B cell (primary cell): ENCODE data around the gene CFLAR. TPM values are rescaled to one million over a fixed set of nuclear protein-coding genes. Genes with fewer than 3 reads are reported as not detected.
"Not testable (repeated sequence)": the region's sequence is repeated elsewhere in the genome, so short reads cannot be mapped to it uniquely, and the experiment has no call there.

Experiments
- ATAC-seq: fragments of 200-7000 bp; cut with Tn5 transposase; one replicate; pipeline ENCODE4 v1.10.0; 2021; ENCODE audit warnings: low read depth, mild to moderate bottlenecking, moderate number of reproducible peaks, moderate library complexity
- CTCF ChIA-PET: fragments of 350-600 bp; sonication (Branson Sonifier 250); formaldehyde crosslinking; loops from one replicate; lab custom pipeline; 2021; ENCODE audit warnings: antibody characterized with exemption, inconsistent platforms; lab: Charles Lee
- POLR2A ChIA-PET: fragments of 350-600 bp; sonication (Branson Sonifier 250); formaldehyde crosslinking; loops from one replicate; lab custom pipeline; 2021; ENCODE audit warnings: antibody characterized with exemption; lab: Charles Lee
- DNase-seq: peaks from one replicate; pipeline ENCODE4 v3.0.0; 2013
- H2AFZ ChIP-seq: 2 replicates; pipeline ENCODE4 v1.6.1; 2012; ENCODE audit warnings: mild to moderate bottlenecking, low read depth, low read length; ENCODE audit not compliant: insufficient read depth, poor library complexity, severe bottlenecking
- H3K27ac ChIP-seq, 2 donors: 1 replicate in 1 of 2; 2 replicates in 1 of 2; pipeline ENCODE4 v1.5.1; 2012 to 2013; ENCODE audit warnings: low read length in 2 of 2, mild to moderate bottlenecking in 2 of 2, moderate library complexity in 1 of 2
- H3K27me3 ChIP-seq, 4 experiments: fragments of 200-600 bp in 1 of 4; sonication (generic) in 1 of 4; replicated peaks in 1 of 4; 1 replicate in 2 of 4; 2 replicates in 2 of 4; pipeline versions ENCODE4 v1.6.1 to v1.7.0; 2013 to 2016; ENCODE audit warnings: low read length in 3 of 4, mild to moderate bottlenecking in 2 of 4, mixed read lengths in 1 of 4, moderate library complexity in 1 of 4; ENCODE audit not compliant: insufficient read depth in 4 of 4, control insufficient read depth in 3 of 4; ENCODE audit errors: control extremely low read depth in 1 of 4
- H3K36me3 ChIP-seq, 2 experiments: replicated peaks in 1 of 2; 1 replicate in 1 of 2; 2 replicates in 1 of 2; pipeline versions ENCODE4 v1.6.1 to v1.7.1; 2013; ENCODE audit warnings: low read length in 1 of 2; ENCODE audit not compliant: insufficient read depth in 2 of 2, control insufficient read depth in 1 of 2; ENCODE audit errors: control extremely low read depth in 1 of 2, extremely low read depth in 1 of 2
- H3K4me1 ChIP-seq, 2 donors: fragments of 200-600 bp in 1 of 2; sonication (generic) in 1 of 2; 1 replicate in 1 of 2; 2 replicates in 1 of 2; pipeline versions ENCODE4 v1.5.1 to v1.6.1; 2013 to 2017; ENCODE audit warnings: low read length in 2 of 2; ENCODE audit not compliant: control insufficient read depth in 2 of 2, insufficient read depth in 2 of 2
- H3K4me2 ChIP-seq: replicated peaks from 2 replicates; pipeline ENCODE3; 2012; ENCODE audit warnings: mild to moderate bottlenecking, low read depth, low read length; ENCODE audit not compliant: poor library complexity, severe bottlenecking
- H3K4me3 ChIP-seq, 5 experiments: fragments of 200-600 bp in 1 of 5; sonication (generic) in 1 of 5; 1 replicate in 3 of 5; 2 replicates in 2 of 5; pipeline versions ENCODE4 v1.5.1 to v1.7.0; 2011 to 2016; ENCODE audit warnings: low read length in 4 of 5, mild to moderate bottlenecking in 4 of 5, low read depth in 2 of 5, control low read depth in 1 of 5, moderate library complexity in 1 of 5; ENCODE audit not compliant: insufficient read depth in 1 of 5; ENCODE audit errors: control extremely low read depth in 1 of 5, extremely low read depth in 1 of 5
- H3K79me2 ChIP-seq: fragments of 200-600 bp; sonication (generic); one replicate; pipeline ENCODE4 v1.6.0; 2016; ENCODE audit warnings: low read length; ENCODE audit not compliant: control insufficient read depth, insufficient read depth
- H3K9ac ChIP-seq: fragments of 200-600 bp; sonication (generic); 2 replicates; pipeline ENCODE4 v1.6.1; 2017; ENCODE audit warnings: mild to moderate bottlenecking, low read length, moderate library complexity
- H3K9me3 ChIP-seq, 3 donors: one replicate each; pipeline versions ENCODE4 v1.6.1 to v1.7.1; 2013; ENCODE audit warnings: low read length in 2 of 3; ENCODE audit not compliant: control insufficient read depth in 2 of 3, insufficient read depth in 1 of 3; ENCODE audit errors: control extremely low read depth in 1 of 3
- H4K20me1 ChIP-seq: 2 replicates; pipeline ENCODE4 v1.6.0; 2012; ENCODE audit warnings: mild to moderate bottlenecking, low read length; ENCODE audit not compliant: insufficient read depth, control insufficient read depth, poor library complexity, severe bottlenecking
- H3K27ac Mint-ChIP-seq: one replicate; pipeline ENCODE4 v1.8.0; 2021; ENCODE audit warnings: mixed read lengths
- H3K27me3 Mint-ChIP-seq: one replicate; pipeline ENCODE4 v1.8.0; 2021; ENCODE audit warnings: mixed read lengths
- H3K4me1 Mint-ChIP-seq: one replicate; pipeline ENCODE4 v1.8.0; 2021; ENCODE audit warnings: mixed read lengths
- H3K4me3 Mint-ChIP-seq: one replicate; pipeline ENCODE4 v1.8.0; 2021; ENCODE audit warnings: mixed read lengths
- H3K9me3 Mint-ChIP-seq: one replicate; pipeline ENCODE4 v1.8.0; 2022; ENCODE audit warnings: mixed read lengths; ENCODE audit not compliant: insufficient read depth
- EZH2 ChIP-seq: IDR thresholded peaks from 2 replicates; pipeline ENCODE4 v1.6.1; 2012; ENCODE audit warnings: borderline replicate concordance, low read depth, mild to moderate bottlenecking, moderate library complexity, low read length; ENCODE audit not compliant: insufficient read depth, poor library complexity, severe bottlenecking
- WGBS: methylation state at CpG from one replicate; pipeline ENCODE4 v1.1.5; 2013; ENCODE audit warnings: missing lambda C conversion rate; ENCODE audit not compliant: insufficient coverage; 5-methylcytosine and 5-hydroxymethylcytosine counted together
- intact Hi-C: fragments of 100-400 bp; cut with micrococcal nuclease; formaldehyde crosslinking; loops from one replicate; pipeline ENCODE4 v1.10.0; 2022
- polyA plus RNA-seq: library from polyadenylated mRNA; depleted of rRNA; stranded (reverse); fragments of >200 nt; gene quantifications from 2 replicates; pipeline ENCODE4 v1.2.3, GENCODE V29; 2012
- total RNA-seq, 2 donors: library from RNA; stranded (reverse); fragments of 120-200 nt in 1 of 2; gene quantifications; 1 replicate in 1 of 2; 2 replicates in 1 of 2; pipeline versions ENCODE4 v1.2.3 to v1.2.4, GENCODE V29; 2013 to 2022
- TF ChIP-seq, protein P1 (sequence below): fragments of 200-600 bp; IDR thresholded peaks from one replicate; pipeline ENCODE4 v1.8.0; 2022; ENCODE audit warnings: antibody characterized with exemption, mild to moderate bottlenecking

The CFLAR gene
- total and polyA plus RNA-seq, 2 donors (not counting 1 experiment from before 2014, with no cell fraction given) = 58.4 to 216 TPM

- POLR2A ChIA-PET = interaction anchor here (0.5 to 3.5 kb wide), 20 partner anchors 14 to 329 kb away, joined by 3 to 55 read pairs (median 6); partner anchors contain the start of genes CASP10, CASP8, CLK1 and NDUFB3
- peaks cover 0 to 5% (median 0%) of the 10 kb centered on the region in 3 donors for H3K9me3 ChIP-seq
- H3K79me2 ChIP-seq = peaks cover 57% of the 10 kb centered on the region
- H2AFZ ChIP-seq = peak overlapping the region; percentile 80
- Mint-ChIP-seq H3K27me3 (no peaks in the 10 kb centered on the region), H3K4me1 (peaks cover 65% of the 10 kb centered on the region), H3K9me3 (no peaks in the 10 kb centered on the region), H3K4me3 (peak overlapping the region; percentile 98), H3K27ac (peak overlapping the region; percentile 98)
- TF ChIP-seq, protein P1, sequence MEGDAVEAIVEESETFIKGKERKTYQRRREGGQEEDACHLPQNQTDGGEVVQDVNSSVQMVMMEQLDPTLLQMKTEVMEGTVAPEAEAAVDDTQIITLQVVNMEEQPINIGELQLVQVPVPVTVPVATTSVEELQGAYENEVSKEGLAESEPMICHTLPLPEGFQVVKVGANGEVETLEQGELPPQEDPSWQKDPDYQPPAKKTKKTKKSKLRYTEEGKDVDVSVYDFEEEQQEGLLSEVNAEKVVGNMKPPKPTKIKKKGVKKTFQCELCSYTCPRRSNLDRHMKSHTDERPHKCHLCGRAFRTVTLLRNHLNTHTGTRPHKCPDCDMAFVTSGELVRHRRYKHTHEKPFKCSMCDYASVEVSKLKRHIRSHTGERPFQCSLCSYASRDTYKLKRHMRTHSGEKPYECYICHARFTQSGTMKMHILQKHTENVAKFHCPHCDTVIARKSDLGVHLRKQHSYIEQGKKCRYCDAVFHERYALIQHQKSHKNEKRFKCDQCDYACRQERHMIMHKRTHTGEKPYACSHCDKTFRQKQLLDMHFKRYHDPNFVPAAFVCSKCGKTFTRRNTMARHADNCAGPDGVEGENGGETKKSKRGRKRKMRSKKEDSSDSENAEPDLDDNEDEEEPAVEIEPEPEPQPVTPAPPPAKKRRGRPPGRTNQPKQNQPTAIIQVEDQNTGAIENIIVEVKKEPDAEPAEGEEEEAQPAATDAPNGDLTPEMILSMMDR = peak; percentile 53
- TF ChIP-seq EZH2 = no peak
- H3K4me2 ChIP-seq = peak overlapping the region; percentile 87
- CTCF ChIA-PET = interaction anchor here (0.7 to 5.4 kb wide), 25 partner anchors 9 to 253 kb away, joined by 3 to 100 read pairs (median 5); partner anchors contain the start of genes CASP10, CLK1, HYCC2 and NDUFB3
- H3K36me3 ChIP-seq = peaks cover 0 to 2% of the 10 kb centered on the region in 2 experiments
- peak overlapping the region; percentile 99 for H3K9ac ChIP-seq
- H3K4me1 ChIP-seq = peaks cover 51 to 60% of the 10 kb centered on the region in 2 donors
- H4K20me1 ChIP-seq = no peaks in the 10 kb centered on the region
- DNase-seq (peak; percentile 83), ATAC-seq (peak; percentile 34)
- peak overlapping the region; percentile 94 to 96 for H3K27ac ChIP-seq
- H3K4me3 ChIP-seq = peak overlapping the region; percentile 66 to 100 (median 97)
- WGBS = 1% methylated on average over 15 of the region's 22 CpGs
- intact Hi-C loops = loop anchor here (1.0 to 5.0 kb wide), 4 partner anchors 46 to 405 kb away; partner anchors contain the start of genes BZW1 and HYCC2
- no peaks in the 10 kb centered on the region for H3K27me3 ChIP-seq
Observed at GRCh38 chr2:201116959-201117734, 1.2 kb downstream of the CFLAR start.

- Histone ChIP-seq H3K9ac (peak overlapping the region; percentile 99), H3K4me2 (peak overlapping the region; percentile 87), H3K4me1 (peaks cover 57 to 66% of the 10 kb centered on the region in 2 donors), H2AFZ (peak overlapping the region; percentile 80), H3K27ac (peak overlapping the region; percentile 94 to 96), H3K4me3 (peak overlapping the region; percentile 66 to 100 (median 97)), H3K79me2 (peaks cover 63% of the 10 kb centered on the region)
- not testable (repeated sequence) for H3K9me3 Mint-ChIP-seq, H3K27me3 ChIP-seq, H3K9me3 ChIP-seq, DNase-seq, H3K27me3 Mint-ChIP-seq, H3K36me3 ChIP-seq, H4K20me1 ChIP-seq, ATAC-seq
- ChIA-PET POLR2A (interaction anchor here (0.6 to 3.5 kb wide), 16 partner anchors 11 to 329 kb away, joined by 3 to 55 read pairs (median 7); partner anchors contain the start of genes CASP10, CASP8 and CLK1), CTCF (interaction anchor here (0.9 to 5.4 kb wide), 21 partner anchors 9 to 254 kb away, joined by 3 to 100 read pairs (median 5); partner anchors contain the start of genes CASP10, CLK1, HYCC2 and NDUFB3)
- intact Hi-C loops = loop anchor here (1.0 to 5.0 kb wide), 11 partner anchors 12 to 405 kb away; partner anchors contain the start of genes BZW1, HYCC2, NIF3L1 and ORC2
- peak overlapping the region; percentile 98 for H3K27ac Mint-ChIP-seq
- peak overlapping the region; percentile 98 for H3K4me3 Mint-ChIP-seq
- H3K4me1 Mint-ChIP-seq = peaks cover 69% of the 10 kb centered on the region
- 28% methylated on average over 5 of the region's 13 CpGs for WGBS
Observed at GRCh38 chr2:201117735-201118094, 1.8 kb downstream of the CFLAR start.
